Measurements from ENCODE around the gene KIF26A. TPM values are rescaled to one million over a fixed set of nuclear protein-coding genes. Genes with fewer than 3 reads are reported as not detected.

Gene KIF26A
- total RNA-seq, 4 donors from 2014 or later = 4.6 to 7.2 (median 5.6) TPM

- Histone ChIP-seq H3K36me3 (peaks cover 0 to 4% (median 0%) of the 10 kb centered on the region in 4 donors), H3K4me3 (no peak overlapping the region), H3K9me3 (no peaks in the 10 kb centered on the region), H3K27ac (replicated peaks in 1 of 4) (no peak overlapping the region), H3K27me3 (peaks cover 0 to 3% (median 0%) of the 10 kb centered on the region in 4 donors), H3K4me1 (no peaks in the 10 kb centered on the region)
- intact Hi-C loops (cut with DNase I) = no loop called here
- DNase-seq (ENCODE audit: extremely low spot score) = no peak
- WGBS = 85% methylated on average over 12 of the region's 16 CpGs
- TF ChIP-seq, protein P1, sequence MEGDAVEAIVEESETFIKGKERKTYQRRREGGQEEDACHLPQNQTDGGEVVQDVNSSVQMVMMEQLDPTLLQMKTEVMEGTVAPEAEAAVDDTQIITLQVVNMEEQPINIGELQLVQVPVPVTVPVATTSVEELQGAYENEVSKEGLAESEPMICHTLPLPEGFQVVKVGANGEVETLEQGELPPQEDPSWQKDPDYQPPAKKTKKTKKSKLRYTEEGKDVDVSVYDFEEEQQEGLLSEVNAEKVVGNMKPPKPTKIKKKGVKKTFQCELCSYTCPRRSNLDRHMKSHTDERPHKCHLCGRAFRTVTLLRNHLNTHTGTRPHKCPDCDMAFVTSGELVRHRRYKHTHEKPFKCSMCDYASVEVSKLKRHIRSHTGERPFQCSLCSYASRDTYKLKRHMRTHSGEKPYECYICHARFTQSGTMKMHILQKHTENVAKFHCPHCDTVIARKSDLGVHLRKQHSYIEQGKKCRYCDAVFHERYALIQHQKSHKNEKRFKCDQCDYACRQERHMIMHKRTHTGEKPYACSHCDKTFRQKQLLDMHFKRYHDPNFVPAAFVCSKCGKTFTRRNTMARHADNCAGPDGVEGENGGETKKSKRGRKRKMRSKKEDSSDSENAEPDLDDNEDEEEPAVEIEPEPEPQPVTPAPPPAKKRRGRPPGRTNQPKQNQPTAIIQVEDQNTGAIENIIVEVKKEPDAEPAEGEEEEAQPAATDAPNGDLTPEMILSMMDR (IDR thresholded peaks at IDR 0.05) = no peak
- TF ChIP-seq EP300 (IDR thresholded peaks at IDR 0.05) = no peak
- TF ChIP-seq POLR2AphosphoS5 (IDR thresholded peaks at IDR 0.05) = no peak
- no peak for TF ChIP-seq POLR2A (IDR thresholded peaks at IDR 0.05; ENCODE audit: low read depth)
Measured at GRCh38 chr14:104102282-104102914, 36.0 kb upstream of the KIF26A start.

GRCh38 chr14:104103061-104103445 lies 35.3 kb upstream of the KIF26A start:
- Histone ChIP-seq H3K27me3 (peaks cover 0 to 3% (median 0%) of the 10 kb centered on the region in 4 donors), H3K9me3 (no peaks in the 10 kb centered on the region), H3K27ac (replicated peaks in 1 of 4) (no peak overlapping the region), H3K4me3 (no peak overlapping the region), H3K4me1 (no peaks in the 10 kb centered on the region), H3K36me3 (peaks cover 0 to 4% (median 0%) of the 10 kb centered on the region in 4 donors)
- 89% methylated on average over 6 of the region's 26 CpGs for WGBS
- no peak for TF ChIP-seq POLR2AphosphoS5 (IDR thresholded peaks at IDR 0.05)
- TF ChIP-seq, protein P1 (IDR thresholded peaks at IDR 0.05) = no peak
- no peak for TF ChIP-seq POLR2A (IDR thresholded peaks at IDR 0.05; ENCODE audit: low read depth)
- TF ChIP-seq EP300 (IDR thresholded peaks at IDR 0.05) = no peak
- intact Hi-C loops (cut with DNase I) = no loop called here
- no peak for DNase-seq (ENCODE audit: extremely low spot score)

GRCh38 chr14:104103446-104104075 lies 34.8 kb upstream of the KIF26A start:
- 73% methylated on average over 15 of the region's 23 CpGs for whole genome bisulfite sequencing
- no peak for DNase-seq (ENCODE audit: extremely low spot score)
- Histone ChIP-seq H3K9me3 (no peaks in the 10 kb centered on the region), H3K36me3 (peaks cover 0 to 4% (median 0%) of the 10 kb centered on the region in 4 donors), H3K4me1 (no peaks in the 10 kb centered on the region), H3K27ac (replicated peaks in 1 of 4) (no peak overlapping the region), H3K27me3 (peaks cover 0 to 3% (median 0%) of the 10 kb centered on the region in 4 donors), H3K4me3 (no peak overlapping the region)
- TF ChIP-seq, protein P1 (IDR thresholded peaks at IDR 0.05) = no peak
- TF ChIP-seq POLR2A (IDR thresholded peaks at IDR 0.05; ENCODE audit: low read depth) = no peak
- intact Hi-C loops (cut with DNase I) = no loop called here

GRCh38 chr14:104104076-104104901 lies 34.1 kb upstream of the KIF26A start:
- Histone ChIP-seq H3K4me3 (no peak overlapping the region), H3K27ac (replicated peaks in 1 of 4) (no peak overlapping the region), H3K9me3 (no peaks in the 10 kb centered on the region), H3K4me1 (no peaks in the 10 kb centered on the region), H3K27me3 (peaks cover 0 to 3% (median 0%) of the 10 kb centered on the region in 4 donors), H3K36me3 (no peaks in the 10 kb centered on the region)
- DNase-seq (ENCODE audit: extremely low spot score) = no peak
- TF ChIP-seq POLR2AphosphoS5 (IDR thresholded peaks at IDR 0.05) (no peak), POLR2A (IDR thresholded peaks at IDR 0.05; ENCODE audit: low read depth) (no peak), EP300 (IDR thresholded peaks at IDR 0.05) (no peak)
- TF ChIP-seq, protein P1 (IDR thresholded peaks at IDR 0.05) = no peak
- intact Hi-C loops (cut with DNase I) = no loop called here
- WGBS = 77% methylated on average over 13 of the region's 35 CpGs

Measured in esophagus muscularis mucosa (tissue), 4 donors.